A673 (cell line): ENCODE measurements around the gene AAGAB. TPM values are rescaled to one million over a fixed set of nuclear protein-coding genes. Genes with fewer than 3 reads are reported as not detected.

Source experiments
- BruUV-seq: library from RNA; stranded (reverse); fragments of 400-500 nt; replicated peaks from 2 replicates; lab custom pipeline; 2021; lab: Mats Ljungman, UMichigan
- CTCF ChIA-PET: fragments of 300-600 bp; sonication (Branson Sonifier 250); formaldehyde crosslinking; loops from one replicate; lab custom pipeline; 2022; ENCODE audit warnings: antibody characterized with exemption; lab: Charles Lee
- POLR2A ChIA-PET: fragments of 300-600 bp; sonication (Branson Sonifier 250); formaldehyde crosslinking; loops from one replicate; lab custom pipeline; 2022; ENCODE audit warnings: antibody characterized with exemption; ENCODE audit not compliant: low non-redundant PET; lab: Charles Lee
- DNase-seq: peaks from one replicate; pipeline ENCODE4 v3.0.0-alpha.2; 2015; ENCODE audit warnings: low spot score
- H3K27ac ChIP-seq: fragments of 200-600 bp; sonication (generic); 2 replicates; pipeline ENCODE4 v1.5.1; 2016; ENCODE audit warnings: mixed run types, low read depth, mild to moderate bottlenecking, mixed read lengths, antibody characterized with exemption, low read length; ENCODE audit not compliant: poor library complexity, severe bottlenecking
- H3K27me3 ChIP-seq: fragments of 200-600 bp; sonication (generic); replicated peaks from 2 replicates; pipeline ENCODE4 v1.6.1; 2017; ENCODE audit warnings: mixed run types, low read depth, mild to moderate bottlenecking, mixed read lengths, antibody characterized with exemption, low read length; ENCODE audit not compliant: insufficient read depth, poor library complexity
- H3K36me3 ChIP-seq: fragments of 200-600 bp; sonication (generic); 2 replicates; pipeline ENCODE4 v1.6.1; 2016; ENCODE audit warnings: mixed run types, mild to moderate bottlenecking, mixed read lengths, antibody characterized with exemption, low read length; ENCODE audit not compliant: insufficient read depth, poor library complexity, severe bottlenecking
- H3K4me1 ChIP-seq: fragments of 200-600 bp; sonication (generic); 2 replicates; pipeline ENCODE4 v1.6.1; 2017; ENCODE audit warnings: mixed run types, mild to moderate bottlenecking, mixed read lengths, antibody characterized with exemption, low read length; ENCODE audit not compliant: insufficient read depth, poor library complexity, severe bottlenecking
- H3K4me3 ChIP-seq: fragments of 200-600 bp; sonication (generic); 2 replicates; pipeline ENCODE4 v1.5.1; 2016; ENCODE audit warnings: low read depth, mixed run types, mild to moderate bottlenecking, mixed read lengths, low read length; ENCODE audit not compliant: poor library complexity, severe bottlenecking
- H3K9me3 ChIP-seq: fragments of 200-600 bp; sonication (generic); 2 replicates; pipeline ENCODE4 v1.6.1; 2016; ENCODE audit warnings: mixed run types, low read depth, mild to moderate bottlenecking, mixed read lengths, antibody characterized with exemption, low read length; ENCODE audit not compliant: poor library complexity, severe bottlenecking
- EZH2 ChIP-seq: fragments of 200-600 bp; sonication (generic); IDR thresholded peaks from 2 replicates; pipeline ENCODE4 v1.6.1; 2017; ENCODE audit warnings: borderline replicate concordance, low read depth, mild to moderate bottlenecking, mixed read lengths, antibody characterized with exemption, low read length; ENCODE audit not compliant: poor library complexity, severe bottlenecking
- intact Hi-C: fragments of 100-400 bp; cut with micrococcal nuclease; formaldehyde crosslinking; loops from one replicate; pipeline ENCODE4 v1.10.0; 2022; ENCODE audit not compliant: unreplicated experiment
- total RNA-seq: library from RNA; stranded (reverse); gene quantifications from 2 replicates; pipeline ENCODE4 v1.2.3, GENCODE V29; 2021
- TF ChIP-seq, protein P1 (sequence below): fragments of 300-800, 200-600 bp; sonication (generic); conservative IDR thresholded peaks from 2 replicates; pipeline ENCODE4 v1.5.1; 2017; ENCODE audit warnings: low read depth, mild to moderate bottlenecking, antibody characterized with exemption, low read length, moderate library complexity, mixed read lengths

AAGAB gene
- total RNA-seq, 1 experiment from 2014 or later = 54.8 TPM

DNA sequence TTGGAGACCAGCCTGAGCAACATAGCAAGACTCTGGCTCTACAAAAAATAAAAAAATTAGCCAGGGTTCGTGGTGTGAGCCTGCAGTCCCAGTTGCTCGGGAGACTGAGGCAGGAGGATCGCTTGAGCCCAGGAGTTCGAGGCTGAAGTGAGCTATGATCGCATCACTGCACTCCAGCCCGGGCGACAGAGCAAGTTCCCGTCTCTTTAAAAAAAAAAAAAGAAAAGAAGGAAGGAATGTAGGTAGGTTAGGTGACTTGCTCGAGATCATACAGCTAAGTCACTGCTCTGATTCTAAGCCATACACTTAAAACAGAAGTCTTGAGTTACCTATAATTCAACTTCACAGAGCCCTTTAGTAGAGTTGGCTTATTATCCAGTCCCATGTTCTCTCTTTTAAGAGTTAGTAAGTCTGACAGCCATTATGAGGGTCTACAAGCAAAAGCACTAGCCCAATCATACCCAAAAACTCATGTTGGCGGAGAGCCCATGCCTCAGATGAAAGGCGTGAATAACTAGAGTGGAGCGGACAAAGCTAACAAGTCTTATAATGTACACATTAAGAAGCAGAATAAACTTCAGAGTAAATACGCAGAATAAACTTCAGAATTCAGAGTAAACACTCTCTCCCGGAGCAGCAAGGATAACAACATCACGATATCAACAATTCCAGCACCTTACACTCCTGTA is 768 bp downstream of the AAGAB start:
- TSS peak; percentile 68 for BruUV-seq
- no peaks in the 10 kb centered on the region for H3K36me3 ChIP-seq
- intact Hi-C loops = no loop called here
- no peaks in the 10 kb centered on the region for H3K4me1 ChIP-seq
- peak overlapping the region; percentile 76 for H3K4me3 ChIP-seq
- peak; percentile 24 for DNase-seq
- H3K27ac ChIP-seq = peak overlapping the region; percentile 75
- no peak for TF ChIP-seq EZH2
- TF ChIP-seq, protein P1, sequence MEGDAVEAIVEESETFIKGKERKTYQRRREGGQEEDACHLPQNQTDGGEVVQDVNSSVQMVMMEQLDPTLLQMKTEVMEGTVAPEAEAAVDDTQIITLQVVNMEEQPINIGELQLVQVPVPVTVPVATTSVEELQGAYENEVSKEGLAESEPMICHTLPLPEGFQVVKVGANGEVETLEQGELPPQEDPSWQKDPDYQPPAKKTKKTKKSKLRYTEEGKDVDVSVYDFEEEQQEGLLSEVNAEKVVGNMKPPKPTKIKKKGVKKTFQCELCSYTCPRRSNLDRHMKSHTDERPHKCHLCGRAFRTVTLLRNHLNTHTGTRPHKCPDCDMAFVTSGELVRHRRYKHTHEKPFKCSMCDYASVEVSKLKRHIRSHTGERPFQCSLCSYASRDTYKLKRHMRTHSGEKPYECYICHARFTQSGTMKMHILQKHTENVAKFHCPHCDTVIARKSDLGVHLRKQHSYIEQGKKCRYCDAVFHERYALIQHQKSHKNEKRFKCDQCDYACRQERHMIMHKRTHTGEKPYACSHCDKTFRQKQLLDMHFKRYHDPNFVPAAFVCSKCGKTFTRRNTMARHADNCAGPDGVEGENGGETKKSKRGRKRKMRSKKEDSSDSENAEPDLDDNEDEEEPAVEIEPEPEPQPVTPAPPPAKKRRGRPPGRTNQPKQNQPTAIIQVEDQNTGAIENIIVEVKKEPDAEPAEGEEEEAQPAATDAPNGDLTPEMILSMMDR = no peak
- ChIA-PET POLR2A (interaction anchor here (0.5 kb wide), 1 partner anchor 13 kb away, joined by 10 read pairs; no protein-coding TSS in a partner anchor), CTCF (no interaction called here)
- H3K27me3 ChIP-seq = no peaks in the 10 kb centered on the region
- no peaks in the 10 kb centered on the region for H3K9me3 ChIP-seq

DNA sequence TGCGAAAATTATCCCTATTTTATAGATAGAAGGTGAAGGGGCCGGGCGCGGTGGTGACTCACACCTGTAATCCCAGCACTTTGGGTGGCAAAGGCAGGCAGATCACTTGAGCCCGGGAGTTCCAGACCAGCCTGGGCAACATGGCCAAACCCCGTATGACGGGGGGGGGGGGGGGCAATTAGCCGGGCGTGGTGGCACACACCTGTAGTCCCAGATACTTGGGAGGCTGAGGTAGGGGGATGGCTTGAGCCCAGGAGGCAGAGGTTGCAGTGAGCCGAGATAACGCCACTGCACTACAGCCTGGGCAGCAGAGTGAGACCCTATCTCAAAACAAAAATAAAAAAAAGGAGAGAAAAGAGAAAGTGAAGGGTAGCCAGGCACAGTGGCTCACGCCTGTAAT is 1.4 kb downstream of the AAGAB start:
- Histone ChIP-seq H3K4me1 (no peaks in the 10 kb centered on the region), H3K9me3 (no peaks in the 10 kb centered on the region), H3K4me3 (peak overlapping the region; percentile 76), H3K36me3 (no peaks in the 10 kb centered on the region), H3K27ac (no peak overlapping the region), H3K27me3 (no peaks in the 10 kb centered on the region)
- no peak for DNase-seq
- no TSS peak for BruUV-seq
- CTCF ChIA-PET = no interaction called here
- intact Hi-C loops = no loop called here
- POLR2A ChIA-PET = no interaction called here
- TF ChIP-seq, protein P1 = no peak
- no peak for TF ChIP-seq EZH2

DNA sequence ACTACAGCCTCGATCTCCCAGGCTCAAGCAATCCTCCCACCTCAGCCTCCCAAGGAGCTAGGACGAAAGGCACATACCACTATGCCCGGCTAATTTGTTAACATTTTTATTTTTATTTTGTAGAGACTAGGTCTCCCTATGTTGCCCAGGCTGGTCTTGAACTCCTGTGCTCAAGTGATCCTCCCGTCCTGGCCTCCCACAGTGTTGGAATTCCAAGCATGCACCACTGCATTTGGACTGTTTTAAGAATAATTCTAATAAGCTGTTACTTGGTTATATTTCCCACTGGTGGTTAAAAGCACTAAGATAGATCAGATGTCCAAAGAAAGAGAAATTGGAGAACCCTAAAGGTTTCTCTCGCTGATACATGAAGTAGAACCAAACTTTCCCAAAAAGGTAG is 3.1 kb downstream of the AAGAB start:
- TF ChIP-seq, protein P1 = no peak
- no peak for TF ChIP-seq EZH2
- Histone ChIP-seq H3K36me3 (no peaks in the 10 kb centered on the region), H3K4me3 (no peak overlapping the region), H3K9me3 (no peaks in the 10 kb centered on the region), H3K27me3 (no peaks in the 10 kb centered on the region), H3K27ac (no peak overlapping the region), H3K4me1 (no peaks in the 10 kb centered on the region)
- ChIA-PET CTCF (no interaction called here), POLR2A (no interaction called here)
- no peak for DNase-seq
- intact Hi-C loops = no loop called here
- BruUV-seq = no TSS peak
